ENCODE measurements around the gene APLP1.

Gene APLP1

GRCh38 chr19:35897706-35898451 lies 29.5 kb downstream of the APLP1 start:
- H3K27me3 ChIP-seq (ENCODE audit: control insufficient read depth in 3 of 3, insufficient read depth in 3 of 3, low read depth in 1 of 3, low read length in 3 of 3), result peaks cover 0 to 20% (median 10%) of the 10 kb centered on the region in 3 experiments
- no peak overlapping the region for H2BK15ac ChIP-seq (ENCODE audit: low read length)
- peaks cover 6% of the 10 kb centered on the region in 2 donors for H3K4me1 ChIP-seq (ENCODE audit: control insufficient read depth in 2 of 2, insufficient read depth in 1 of 2, low read depth in 1 of 2, low read length in 2 of 2)
- peak overlapping the region; percentile 14 for H3K4me2 ChIP-seq (ENCODE audit: insufficient read depth, low read length, poor library complexity, severe bottlenecking)
- peaks cover 15 to 33% of the 10 kb centered on the region in 2 donors for H3K36me3 ChIP-seq (replicated peaks in 1 of 2; ENCODE audit: control insufficient read depth in 2 of 2, insufficient read depth in 2 of 2, low read length in 2 of 2)
- H3K79me1 ChIP-seq (ENCODE audit: low read depth, low read length), result peaks cover 9% of the 10 kb centered on the region
- H2AK5ac ChIP-seq (ENCODE audit: low read depth, low read length), result no peak overlapping the region
- no peak overlapping the region for H4K8ac ChIP-seq (ENCODE audit: low read depth, low read length)
- no peaks in the 10 kb centered on the region for H3K9me3 ChIP-seq (replicated peaks in 1 of 2; ENCODE audit: control insufficient read depth in 2 of 2, insufficient read depth in 1 of 2, low read depth in 1 of 2, low read length in 2 of 2)
- no peak overlapping the region for H3K4me3 ChIP-seq (ENCODE audit: low read length in 2 of 2)
- H3K27ac ChIP-seq (replicated peaks; ENCODE audit: low read length), result no peak overlapping the region
- no peak overlapping the region for H2BK12ac ChIP-seq (ENCODE audit: low read length)
- no CpG with 5 or more reads among the region's 13 CpGs for WGBS, 2 donors (ENCODE audit: extremely low coverage in 2 of 2, insufficient read length in 2 of 2, insufficient replicate concordance in 1 of 2)
- H3K14ac ChIP-seq (ENCODE audit: low read length), result no peak overlapping the region
- no peak overlapping the region for H2BK5ac ChIP-seq (ENCODE audit: low read length)
- no peak overlapping the region for H4K91ac ChIP-seq (ENCODE audit: low read depth, low read length, poor library complexity)
- DNase-seq (ENCODE audit: low spot score), result no peak
- no peak overlapping the region for H2AFZ ChIP-seq (ENCODE audit: low read length)
- peak overlapping the region; percentile 65 for H3K23ac ChIP-seq (ENCODE audit: low read depth, low read length, poor library complexity)
- H3K4ac ChIP-seq (ENCODE audit: low read length), result no peak overlapping the region
- H3K18ac ChIP-seq (ENCODE audit: low read length), result no peak overlapping the region
- no peak overlapping the region for H2BK120ac ChIP-seq (ENCODE audit: low read depth, low read length)
- no peak overlapping the region for H3K9ac ChIP-seq (ENCODE audit: low read depth, low read length, poor library complexity)

DNA sequence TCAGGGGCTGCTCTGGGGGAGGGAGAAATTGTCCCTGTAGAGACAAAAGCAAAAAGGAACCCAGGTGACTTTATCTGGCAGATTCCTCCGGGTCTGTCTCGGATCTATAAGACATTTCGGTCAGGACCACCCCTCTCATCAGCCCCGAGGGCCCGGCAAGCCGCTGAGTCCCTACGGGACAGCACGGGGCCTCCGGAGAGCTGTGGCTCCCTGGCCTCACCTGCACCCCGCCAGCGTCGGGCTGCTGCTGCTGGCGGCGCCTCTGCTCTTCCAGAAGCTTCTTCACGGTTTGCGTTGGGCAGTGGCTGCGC lies 30.1 kb downstream of the APLP1 start:
- Histone ChIP-seq H3K27ac (replicated peaks; ENCODE audit: low read length) (no peak overlapping the region), H4K8ac (ENCODE audit: low read depth, low read length) (no peak overlapping the region), H3K9me3 (replicated peaks in 1 of 2; ENCODE audit: control insufficient read depth in 2 of 2, insufficient read depth in 1 of 2, low read depth in 1 of 2, low read length in 2 of 2) (no peaks in the 10 kb centered on the region)

DNA sequence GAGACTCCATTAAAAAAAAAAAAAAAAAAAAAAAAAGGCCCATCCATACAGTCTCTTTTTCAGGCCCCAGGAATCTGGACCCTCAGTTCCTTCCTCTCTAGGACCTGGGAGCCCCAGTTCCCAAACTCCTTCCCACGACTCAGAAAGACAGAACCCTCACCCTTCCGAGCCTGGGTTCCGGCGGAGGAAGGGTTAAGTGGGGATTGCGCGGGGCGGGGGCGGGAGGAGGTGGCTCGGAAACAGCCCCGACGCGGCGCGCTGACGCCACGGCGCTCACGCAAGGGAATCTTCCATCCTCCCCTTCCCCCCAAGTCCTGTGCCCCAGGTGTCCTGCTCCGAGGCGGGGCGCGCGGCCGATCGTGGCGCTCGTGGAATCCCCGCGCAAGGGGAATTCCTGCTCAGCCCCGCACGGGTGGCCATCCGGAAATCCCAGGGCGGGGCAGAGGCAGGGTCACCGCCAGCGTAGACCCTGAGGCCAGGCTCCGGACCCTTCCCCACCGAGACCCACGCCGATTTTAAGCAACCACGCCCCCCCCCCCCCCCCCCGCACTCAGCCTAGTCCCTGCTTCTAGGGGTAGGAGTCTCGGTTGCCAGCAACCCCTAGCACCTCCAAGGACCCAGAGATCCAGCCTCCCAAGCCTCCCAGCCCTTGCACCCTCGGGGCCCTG lies 31.3 kb downstream of the APLP1 start:
- Histone ChIP-seq H3K9me3 (replicated peaks in 1 of 2; ENCODE audit: control insufficient read depth in 2 of 2, insufficient read depth in 1 of 2, low read depth in 1 of 2, low read length in 2 of 2) (no peaks in the 10 kb centered on the region), H2AK5ac (ENCODE audit: low read depth, low read length) (peak overlapping the region; percentile 81), H2AFZ (ENCODE audit: low read length) (peak overlapping the region; percentile 98), H3K9ac (ENCODE audit: low read depth, low read length, poor library complexity) (peak overlapping the region; percentile 91), H3K4me2 (ENCODE audit: insufficient read depth, low read length, poor library complexity, severe bottlenecking) (peak overlapping the region; percentile 98), H3K27me3 (ENCODE audit: control insufficient read depth in 3 of 3, insufficient read depth in 3 of 3, low read depth in 1 of 3, low read length in 3 of 3) (peaks cover 0 to 38% (median 12%) of the 10 kb centered on the region in 3 experiments), H2BK15ac (ENCODE audit: low read length) (no peak overlapping the region), H3K23ac (ENCODE audit: low read depth, low read length, poor library complexity) (peak overlapping the region; percentile 85), H2BK5ac (ENCODE audit: low read length) (peak overlapping the region; percentile 98), H4K91ac (ENCODE audit: low read depth, low read length, poor library complexity) (no peak overlapping the region), H3K4me3 (ENCODE audit: low read length in 2 of 2) (peak overlapping the region; percentile 93 to 97), H4K8ac (ENCODE audit: low read depth, low read length) (no peak overlapping the region), H2BK120ac (ENCODE audit: low read depth, low read length) (peak overlapping the region; percentile 81), H3K36me3 (replicated peaks in 1 of 2; ENCODE audit: control insufficient read depth in 2 of 2, insufficient read depth in 2 of 2, low read length in 2 of 2) (peaks cover 15 to 25% of the 10 kb centered on the region in 2 donors), H3K4me1 (ENCODE audit: control insufficient read depth in 2 of 2, insufficient read depth in 1 of 2, low read depth in 1 of 2, low read length in 2 of 2) (peaks cover 6 to 13% of the 10 kb centered on the region in 2 donors), H2BK12ac (ENCODE audit: low read length) (no peak overlapping the region), H3K79me1 (ENCODE audit: low read depth, low read length) (peaks cover 9% of the 10 kb centered on the region), H3K27ac (replicated peaks; ENCODE audit: low read length) (peak overlapping the region; percentile 46), H3K4ac (ENCODE audit: low read length) (no peak overlapping the region), H3K14ac (ENCODE audit: low read length) (no peak overlapping the region), H3K18ac (ENCODE audit: low read length) (peak overlapping the region; percentile 96)
- no CpG with 5 or more reads among the region's 43 CpGs for WGBS, 2 donors (ENCODE audit: extremely low coverage in 2 of 2, insufficient read length in 2 of 2, insufficient replicate concordance in 1 of 2)
- peak; percentile 58 for DNase-seq (ENCODE audit: low spot score)

More for the DNA sequence above, 30.1 kb downstream of the APLP1 start:
- Histone ChIP-seq H2BK5ac (ENCODE audit: low read length) (peak overlapping the region; percentile 33), H3K79me1 (ENCODE audit: low read depth, low read length) (peaks cover 9% of the 10 kb centered on the region), H3K4ac (ENCODE audit: low read length) (no peak overlapping the region), H3K23ac (ENCODE audit: low read depth, low read length, poor library complexity) (peak overlapping the region; percentile 16), H3K4me1 (ENCODE audit: control insufficient read depth in 2 of 2, insufficient read depth in 1 of 2, low read depth in 1 of 2, low read length in 2 of 2) (peaks cover 6 to 9% of the 10 kb centered on the region in 2 donors), H3K14ac (ENCODE audit: low read length) (no peak overlapping the region), H3K9ac (ENCODE audit: low read depth, low read length, poor library complexity) (peak overlapping the region; percentile 53), H3K18ac (ENCODE audit: low read length) (peak overlapping the region; percentile 24), H2BK12ac (ENCODE audit: low read length) (no peak overlapping the region), H2BK15ac (ENCODE audit: low read length) (peak overlapping the region; percentile 45), H4K91ac (ENCODE audit: low read depth, low read length, poor library complexity) (no peak overlapping the region), H2BK120ac (ENCODE audit: low read depth, low read length) (no peak overlapping the region), H3K27me3 (ENCODE audit: control insufficient read depth in 3 of 3, insufficient read depth in 3 of 3, low read depth in 1 of 3, low read length in 3 of 3) (peaks cover 0 to 26% (median 12%) of the 10 kb centered on the region in 3 experiments), H2AK5ac (ENCODE audit: low read depth, low read length) (peak overlapping the region; percentile 53), H3K36me3 (replicated peaks in 1 of 2; ENCODE audit: control insufficient read depth in 2 of 2, insufficient read depth in 2 of 2, low read length in 2 of 2) (peaks cover 15 to 29% of the 10 kb centered on the region in 2 donors), H3K4me3 (ENCODE audit: low read length in 2 of 2) (peak overlapping the region; percentile 75 to 93), H2AFZ (ENCODE audit: low read length) (peak overlapping the region; percentile 98), H3K4me2 (ENCODE audit: insufficient read depth, low read length, poor library complexity, severe bottlenecking) (peak overlapping the region; percentile 62)
- no peak for DNase-seq (ENCODE audit: low spot score)
- WGBS, 2 donors (ENCODE audit: extremely low coverage in 2 of 2, insufficient read length in 2 of 2, insufficient replicate concordance in 1 of 2), result no CpG with 5 or more reads among the region's 17 CpGs

DNA sequence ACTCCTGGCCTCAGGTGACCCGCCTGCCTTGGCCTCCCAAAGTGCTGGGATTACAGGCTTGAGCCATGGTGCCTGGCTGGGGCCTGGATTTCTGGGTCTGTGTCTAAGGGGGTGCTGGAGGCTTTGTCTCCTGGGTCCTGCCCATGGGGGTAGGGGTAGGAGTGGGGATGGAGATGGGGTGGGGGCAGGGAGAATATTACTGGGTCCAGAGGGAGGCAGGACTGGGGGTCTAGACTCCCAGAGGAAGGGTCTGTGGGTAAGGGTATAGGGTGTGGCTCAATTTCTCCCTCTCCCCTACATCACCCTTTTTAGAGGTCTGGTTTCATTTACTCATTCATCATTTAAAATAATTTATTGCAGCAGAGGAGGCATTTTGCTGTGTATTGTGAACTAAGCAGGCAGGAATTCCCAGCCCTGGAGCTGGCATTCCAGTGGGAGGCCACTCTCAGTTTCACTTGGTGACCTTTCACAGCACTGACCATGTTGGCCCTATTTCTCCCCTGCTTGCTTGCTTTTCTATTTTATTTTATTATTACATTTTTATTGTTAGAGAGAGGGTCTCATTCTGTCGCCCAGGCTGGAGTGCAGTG lies 32.8 kb downstream of the APLP1 start:
- H3K23ac ChIP-seq (ENCODE audit: low read depth, low read length, poor library complexity), result no peak overlapping the region
- H2BK120ac ChIP-seq (ENCODE audit: low read depth, low read length), result no peak overlapping the region
- H3K18ac ChIP-seq (ENCODE audit: low read length), result peak overlapping the region; percentile 38
- peaks cover 10 to 16% of the 10 kb centered on the region in 2 donors for H3K36me3 ChIP-seq (replicated peaks in 1 of 2; ENCODE audit: control insufficient read depth in 2 of 2, insufficient read depth in 2 of 2, low read length in 2 of 2)
- no peak overlapping the region for H3K9ac ChIP-seq (ENCODE audit: low read depth, low read length, poor library complexity)
- H3K4ac ChIP-seq (ENCODE audit: low read length), result no peak overlapping the region
- H3K9me3 ChIP-seq (replicated peaks in 1 of 2; ENCODE audit: control insufficient read depth in 2 of 2, insufficient read depth in 1 of 2, low read depth in 1 of 2, low read length in 2 of 2), result no peaks in the 10 kb centered on the region
- H4K8ac ChIP-seq (ENCODE audit: low read depth, low read length), result no peak overlapping the region
- H3K4me2 ChIP-seq (ENCODE audit: insufficient read depth, low read length, poor library complexity, severe bottlenecking), result peak overlapping the region; percentile 33
- peak overlapping the region; percentile 98 for H2AFZ ChIP-seq (ENCODE audit: low read length)
- H2BK15ac ChIP-seq (ENCODE audit: low read length), result no peak overlapping the region
- no peak for DNase-seq (ENCODE audit: low spot score)
- H3K27me3 ChIP-seq (ENCODE audit: control insufficient read depth in 3 of 3, insufficient read depth in 3 of 3, low read depth in 1 of 3, low read length in 3 of 3), result peaks cover 0 to 40% (median 12%) of the 10 kb centered on the region in 3 experiments
- WGBS, 2 donors (ENCODE audit: extremely low coverage in 2 of 2, insufficient read length in 2 of 2, insufficient replicate concordance in 1 of 2), result no CpG with 5 or more reads among the region's 2 CpGs
- no peak overlapping the region for H3K27ac ChIP-seq (replicated peaks; ENCODE audit: low read length)
- peaks cover 6 to 13% of the 10 kb centered on the region in 2 donors for H3K4me1 ChIP-seq (ENCODE audit: control insufficient read depth in 2 of 2, insufficient read depth in 1 of 2, low read depth in 1 of 2, low read length in 2 of 2)
- H2BK5ac ChIP-seq (ENCODE audit: low read length), result no peak overlapping the region
- H3K4me3 ChIP-seq (ENCODE audit: low read length in 2 of 2), result peak overlapping the region in 1 of 2 donors; percentile 93
- H3K79me1 ChIP-seq (ENCODE audit: low read depth, low read length), result peaks cover 7% of the 10 kb centered on the region
- H3K14ac ChIP-seq (ENCODE audit: low read length), result no peak overlapping the region
- no peak overlapping the region for H4K91ac ChIP-seq (ENCODE audit: low read depth, low read length, poor library complexity)
- no peak overlapping the region for H2AK5ac ChIP-seq (ENCODE audit: low read depth, low read length)
- no peak overlapping the region for H2BK12ac ChIP-seq (ENCODE audit: low read length)
